G401.6 (cell line): ENCODE results near the gene SFN.

Source experiments
- FAIRE-seq: peaks from 2 replicates; lab custom pipeline; 2012; peaks lifted over from hg19 to GRCh38; lab: Jason Lieb, UNC

The SFN gene

DNA sequence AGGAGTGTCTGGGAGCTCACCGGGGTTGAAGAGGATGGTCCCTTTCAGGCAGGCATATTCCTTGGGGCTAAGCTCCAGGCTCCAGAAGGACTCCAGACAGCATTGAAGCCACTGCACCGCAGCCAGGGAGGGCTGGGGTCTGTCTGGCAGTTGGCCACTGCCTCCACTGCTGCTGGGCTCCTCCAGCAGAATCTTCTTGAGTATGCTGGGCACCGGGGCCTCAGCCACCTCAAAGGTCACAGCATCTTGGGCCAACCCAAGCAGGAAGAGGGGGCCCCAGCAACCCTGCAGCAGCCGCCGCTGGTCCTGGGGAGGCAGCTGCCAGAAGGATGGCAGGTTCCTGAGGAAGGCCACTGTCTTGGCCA lies 50.4 kb downstream of the SFN start:
- FAIRE-seq, result no peak
